AG09309 (cell line): Measurements from ENCODE around the gene PRSS3.
"Not testable (repeated sequence)": the region's sequence is repeated elsewhere in the genome, so short reads cannot be mapped to it uniquely, and the experiment has no call there.

Experiments used
- DNase-seq: peaks from one replicate; pipeline ENCODE4 v3.0.0-alpha.2; 2010; ENCODE audit warnings: low read depth
- H3K4me3 ChIP-seq: 2 replicates; pipeline ENCODE4 v1.5.1; 2011; ENCODE audit warnings: mild to moderate bottlenecking, low read depth, low read length, moderate library complexity; ENCODE audit not compliant: control insufficient read depth
- CTCF ChIP-seq: IDR thresholded peaks from 2 replicates; pipeline ENCODE4 v1.5.1; 2011; ENCODE audit warnings: mild to moderate bottlenecking, low read depth, low read length, inconsistent platforms; ENCODE audit not compliant: insufficient read depth, control insufficient read depth; ENCODE audit errors: missing control alignments

Gene PRSS3

GRCh38 chr9:33795281-33795680, at the start of gene PRSS3:
Gene PRSS3 (plus strand): TSS chr9:33795561. CDS start chr9:33795574, 13 bp downstream.
- no peak for TF ChIP-seq CTCF
- no peak for DNase-seq
- H3K4me3 ChIP-seq: no peak within 1 kb of the TSS

GRCh38 chr9:33748633-33749304, 46.6 kb upstream of the PRSS3 start:
- no peak overlapping the region for H3K4me3 ChIP-seq
- DNase-seq: no peak
- no peak for TF ChIP-seq CTCF

- DNase-seq, H3K4me3 ChIP-seq: not testable (repeated sequence)
Measured at GRCh38 chr9:33749305-33749654, 46.1 kb upstream of the PRSS3 start.

- H3K4me3 ChIP-seq: peak overlapping the region; percentile 75
- TF ChIP-seq CTCF: no peak
- no peak for DNase-seq
Measured at GRCh38 chr9:33750307-33750838, 45.0 kb upstream of the PRSS3 start.

- H3K4me3 ChIP-seq: peak overlapping the region; percentile 75
- TF ChIP-seq CTCF: no peak
- DNase-seq: no peak
Measured at GRCh38 chr9:33750839-33751339, 44.5 kb upstream of the PRSS3 start.

GRCh38 chr9:33751536-33752129, 43.7 kb upstream of the PRSS3 start:
- no peak for TF ChIP-seq CTCF
- no peak for DNase-seq
- peak overlapping the region; percentile 75; the same call in 1 of the 2 replicates for H3K4me3 ChIP-seq

GRCh38 chr9:33752130-33752637, 43.2 kb upstream of the PRSS3 start:
- no peak overlapping the region for H3K4me3 ChIP-seq
- no peak for DNase-seq
- no peak for TF ChIP-seq CTCF

GRCh38 chr9:33752789-33753188, 42.6 kb upstream of the PRSS3 start:
- not testable (repeated sequence) for DNase-seq, H3K4me3 ChIP-seq

- DNase-seq, H3K4me3 ChIP-seq: not testable (repeated sequence)
Measured at GRCh38 chr9:33759648-33760047, 35.7 kb upstream of the PRSS3 start.
